ENCODE data around the gene CXCR3. TPM values are rescaled to one million over a fixed set of nuclear protein-coding genes. Genes with fewer than 3 reads are reported as not detected.
"Not testable (repeated sequence)": the region's sequence is repeated elsewhere in the genome, so short reads cannot be mapped to it uniquely, and the experiment has no call there.

CXCR3 gene
- total RNA-seq, 1 donor from 2014 or later: not detected

- H3K4me3 Mint-ChIP-seq (ENCODE audit: unreplicated experiment): no peak overlapping the region
- DNase-seq (ENCODE audit: extremely low spot score, unreplicated experiment): no peak
- H3K27me3 Mint-ChIP-seq (ENCODE audit: unreplicated experiment): no peaks in the 10 kb centered on the region
- H3K4me1 Mint-ChIP-seq (ENCODE audit: unreplicated experiment): no peaks in the 10 kb centered on the region
- no peak overlapping the region for H3K27ac Mint-ChIP-seq (ENCODE audit: unreplicated experiment)
- no peaks in the 10 kb centered on the region for H3K36me3 Mint-ChIP-seq (ENCODE audit: unreplicated experiment)
- TF ChIP-seq CTCF (IDR thresholded peaks at IDR 0.05): no peak
- H3K9me3 Mint-ChIP-seq (ENCODE audit: unreplicated experiment): no peaks in the 10 kb centered on the region
These were observed 32.1 kb upstream of the CXCR3 start for GRCh38 chrX:71650333-71650969.

GRCh38 chrX:71644406-71644805 is 26.1 kb upstream of the CXCR3 start:
- H3K27ac Mint-ChIP-seq (ENCODE audit: unreplicated experiment): not testable (repeated sequence)

GRCh38 chrX:71640002-71640401 is 21.7 kb upstream of the CXCR3 start:
- H3K9me3 Mint-ChIP-seq (ENCODE audit: unreplicated experiment): peaks cover 8% of the 10 kb centered on the region
- no peak overlapping the region for H3K4me3 Mint-ChIP-seq (ENCODE audit: unreplicated experiment)
- no peak for DNase-seq (ENCODE audit: extremely low spot score, unreplicated experiment)
- no peak overlapping the region for H3K27ac Mint-ChIP-seq (ENCODE audit: unreplicated experiment)
- H3K36me3 Mint-ChIP-seq (ENCODE audit: unreplicated experiment): no peaks in the 10 kb centered on the region
- TF ChIP-seq CTCF (IDR thresholded peaks at IDR 0.05): no peak
- H3K27me3 Mint-ChIP-seq (ENCODE audit: unreplicated experiment): no peaks in the 10 kb centered on the region
- H3K4me1 Mint-ChIP-seq (ENCODE audit: unreplicated experiment): peaks cover 4% of the 10 kb centered on the region

More at GRCh38 chrX:71644406-71644805, 26.1 kb upstream of the CXCR3 start:
- not testable (repeated sequence) for DNase-seq (ENCODE audit: extremely low spot score, unreplicated experiment); H3K27me3 Mint-ChIP-seq (ENCODE audit: unreplicated experiment); H3K36me3 Mint-ChIP-seq (ENCODE audit: unreplicated experiment); H3K4me1 Mint-ChIP-seq (ENCODE audit: unreplicated experiment); H3K9me3 Mint-ChIP-seq (ENCODE audit: unreplicated experiment); H3K4me3 Mint-ChIP-seq (ENCODE audit: unreplicated experiment)

- H3K27me3 Mint-ChIP-seq (ENCODE audit: unreplicated experiment): no peaks in the 10 kb centered on the region
- peaks cover 8% of the 10 kb centered on the region for H3K9me3 Mint-ChIP-seq (ENCODE audit: unreplicated experiment)
- no peak overlapping the region for H3K27ac Mint-ChIP-seq (ENCODE audit: unreplicated experiment)
- TF ChIP-seq CTCF (IDR thresholded peaks at IDR 0.05): no peak
- H3K4me3 Mint-ChIP-seq (ENCODE audit: unreplicated experiment): no peak overlapping the region
- peaks cover 4% of the 10 kb centered on the region for H3K4me1 Mint-ChIP-seq (ENCODE audit: unreplicated experiment)
- no peak for DNase-seq (ENCODE audit: extremely low spot score, unreplicated experiment)
- H3K36me3 Mint-ChIP-seq (ENCODE audit: unreplicated experiment): no peaks in the 10 kb centered on the region
These were observed 20.1 kb upstream of the CXCR3 start for GRCh38 chrX:71638409-71638808.

- no peak for TF ChIP-seq CTCF (IDR thresholded peaks at IDR 0.05)
- peaks cover 8% of the 10 kb centered on the region for H3K9me3 Mint-ChIP-seq (ENCODE audit: unreplicated experiment)
- H3K27ac Mint-ChIP-seq (ENCODE audit: unreplicated experiment): no peak overlapping the region
- H3K4me3 Mint-ChIP-seq (ENCODE audit: unreplicated experiment): no peak overlapping the region
- DNase-seq (ENCODE audit: extremely low spot score, unreplicated experiment): no peak
- no peaks in the 10 kb centered on the region for H3K27me3 Mint-ChIP-seq (ENCODE audit: unreplicated experiment)
- peaks cover 4% of the 10 kb centered on the region for H3K4me1 Mint-ChIP-seq (ENCODE audit: unreplicated experiment)
- H3K36me3 Mint-ChIP-seq (ENCODE audit: unreplicated experiment): no peaks in the 10 kb centered on the region
These were observed 19.5 kb upstream of the CXCR3 start for GRCh38 chrX:71637848-71638247.

GRCh38 chrX:71637253-71637618 is 18.9 kb upstream of the CXCR3 start:
- Mint-ChIP-seq H3K4me1 (ENCODE audit: unreplicated experiment) (peaks cover 4% of the 10 kb centered on the region), H3K27ac (ENCODE audit: unreplicated experiment) (no peak overlapping the region), H3K9me3 (ENCODE audit: unreplicated experiment) (peaks cover 10% of the 10 kb centered on the region), H3K36me3 (ENCODE audit: unreplicated experiment) (no peaks in the 10 kb centered on the region), H3K4me3 (ENCODE audit: unreplicated experiment) (no peak overlapping the region), H3K27me3 (ENCODE audit: unreplicated experiment) (no peaks in the 10 kb centered on the region)
- DNase-seq (ENCODE audit: extremely low spot score, unreplicated experiment): no peak
- no peak for TF ChIP-seq CTCF (IDR thresholded peaks at IDR 0.05)

All from osteocyte (in vitro differentiated cells).